ENCODE data around the gene EIF4E2.

EIF4E2 gene

GRCh38 chr2:232504438-232504837, 46.1 kb upstream of the EIF4E2 start:
- no peaks in the 10 kb centered on the region for H3K79me2 ChIP-seq (ENCODE audit: insufficient read depth, low read length)
- no peak overlapping the region for H2AFZ ChIP-seq (ENCODE audit: low read depth, low read length, severe bottlenecking)
- H3K4me3 ChIP-seq (ENCODE audit: insufficient read depth, low read length, poor library complexity, severe bottlenecking), result no peak overlapping the region
- no peaks in the 10 kb centered on the region for H3K9me2 ChIP-seq (replicated peaks; ENCODE audit: insufficient read depth, low read length)
- no peak overlapping the region for H3K4me2 ChIP-seq (ENCODE audit: low read depth, low read length, poor library complexity, severe bottlenecking)
- H3K9me3 ChIP-seq (ENCODE audit: insufficient read depth, low read length), result no peaks in the 10 kb centered on the region
- no peak overlapping the region for H3K27ac ChIP-seq (ENCODE audit: low read depth, low read length)
- no peaks in the 10 kb centered on the region for H4K20me1 ChIP-seq (ENCODE audit: low read depth, low read length)
- TF ChIP-seq EZH2phosphoT487 (conservative IDR thresholded peaks at IDR 0.05; ENCODE audit: low read length), result no peak
- TF ChIP-seq CTCF (IDR thresholded peaks at IDR 0.05; ENCODE audit: insufficient read depth, low read length, poor library complexity, severe bottlenecking), result no peak
- no peaks in the 10 kb centered on the region for H3F3A ChIP-seq (ENCODE audit: insufficient read depth)
- no peaks in the 10 kb centered on the region for H3K27me3 ChIP-seq (ENCODE audit: low read length)
- H3K9ac ChIP-seq (ENCODE audit: low read length), result no peak overlapping the region
- no peaks in the 10 kb centered on the region for H3K36me3 ChIP-seq (ENCODE audit: low read length)

DNA sequence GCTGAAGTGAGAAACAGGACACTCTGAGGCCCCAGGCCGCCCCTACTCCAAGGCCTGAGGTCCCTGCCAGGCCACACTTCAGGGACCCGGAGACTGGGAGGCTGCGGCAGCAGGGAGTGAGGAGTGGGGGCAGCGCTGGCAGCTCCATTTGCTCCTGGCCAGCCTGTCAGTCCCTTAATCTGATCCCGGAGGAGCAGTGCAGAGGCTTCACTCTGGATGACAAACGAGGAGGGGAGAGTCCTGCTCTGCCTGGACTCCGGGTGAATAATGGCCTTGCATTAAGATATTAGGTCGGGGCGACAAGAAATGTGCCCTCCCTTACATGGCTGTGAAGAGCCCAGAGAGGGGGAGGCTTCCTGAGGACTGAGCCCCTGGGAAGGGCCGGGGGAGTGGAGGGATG, 44.6 kb upstream of the EIF4E2 start:
- Histone ChIP-seq H4K20me1 (ENCODE audit: low read depth, low read length) (no peaks in the 10 kb centered on the region), H3K36me3 (ENCODE audit: low read length) (no peaks in the 10 kb centered on the region), H3K9me3 (ENCODE audit: insufficient read depth, low read length) (no peaks in the 10 kb centered on the region), H3K4me3 (ENCODE audit: insufficient read depth, low read length, poor library complexity, severe bottlenecking) (no peak overlapping the region), H3K4me2 (ENCODE audit: low read depth, low read length, poor library complexity, severe bottlenecking) (no peak overlapping the region), H2AFZ (ENCODE audit: low read depth, low read length, severe bottlenecking) (no peak overlapping the region), H3K27me3 (ENCODE audit: low read length) (no peaks in the 10 kb centered on the region), H3K27ac (ENCODE audit: low read depth, low read length) (no peak overlapping the region), H3K79me2 (ENCODE audit: insufficient read depth, low read length) (no peaks in the 10 kb centered on the region), H3F3A (ENCODE audit: insufficient read depth) (no peaks in the 10 kb centered on the region), H3K9ac (ENCODE audit: low read length) (no peak overlapping the region), H3K9me2 (replicated peaks; ENCODE audit: insufficient read depth, low read length) (no peaks in the 10 kb centered on the region)
- TF ChIP-seq EZH2phosphoT487 (conservative IDR thresholded peaks at IDR 0.05; ENCODE audit: low read length) (no peak), CTCF (IDR thresholded peaks at IDR 0.05; ENCODE audit: insufficient read depth, low read length, poor library complexity, severe bottlenecking) (no peak)

DNA sequence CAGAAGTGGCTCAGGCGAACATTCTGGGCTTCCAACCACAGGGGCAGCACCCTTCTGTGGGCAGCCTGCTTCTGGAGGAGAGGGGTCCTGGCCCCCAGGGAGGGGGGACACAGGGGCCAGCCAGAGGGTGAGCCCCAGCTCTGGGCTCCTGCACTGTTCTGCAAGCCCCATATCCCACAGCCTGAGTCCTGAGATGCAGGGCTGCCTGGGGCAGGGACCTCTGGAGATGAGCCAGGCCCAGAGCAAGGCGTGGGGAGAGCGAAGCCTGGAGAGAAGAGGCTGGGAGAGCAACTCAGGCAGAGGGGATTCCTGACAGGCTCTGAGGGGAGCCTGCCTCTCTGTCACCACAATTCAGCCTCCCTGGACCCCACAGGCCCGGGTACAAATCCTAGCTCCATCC, 43.8 kb upstream of the EIF4E2 start:
- TF ChIP-seq CTCF (IDR thresholded peaks at IDR 0.05; ENCODE audit: insufficient read depth, low read length, poor library complexity, severe bottlenecking) (no peak), EZH2phosphoT487 (conservative IDR thresholded peaks at IDR 0.05; ENCODE audit: low read length) (no peak)
- Histone ChIP-seq H4K20me1 (ENCODE audit: low read depth, low read length) (no peaks in the 10 kb centered on the region), H3K79me2 (ENCODE audit: insufficient read depth, low read length) (no peaks in the 10 kb centered on the region), H3K4me3 (ENCODE audit: insufficient read depth, low read length, poor library complexity, severe bottlenecking) (no peak overlapping the region), H3K36me3 (ENCODE audit: low read length) (no peaks in the 10 kb centered on the region), H3K9me3 (ENCODE audit: insufficient read depth, low read length) (no peaks in the 10 kb centered on the region), H3K9ac (ENCODE audit: low read length) (no peak overlapping the region), H2AFZ (ENCODE audit: low read depth, low read length, severe bottlenecking) (no peak overlapping the region), H3K4me2 (ENCODE audit: low read depth, low read length, poor library complexity, severe bottlenecking) (no peak overlapping the region), H3K27me3 (ENCODE audit: low read length) (no peaks in the 10 kb centered on the region), H3F3A (ENCODE audit: insufficient read depth) (no peaks in the 10 kb centered on the region), H3K9me2 (replicated peaks; ENCODE audit: insufficient read depth, low read length) (no peaks in the 10 kb centered on the region), H3K27ac (ENCODE audit: low read depth, low read length) (no peak overlapping the region)

- TF ChIP-seq CTCF (IDR thresholded peaks at IDR 0.05; ENCODE audit: insufficient read depth, low read length, poor library complexity, severe bottlenecking) (no peak), EZH2phosphoT487 (conservative IDR thresholded peaks at IDR 0.05; ENCODE audit: low read length) (no peak)
- H3K4me3 ChIP-seq (ENCODE audit: insufficient read depth, low read length, poor library complexity, severe bottlenecking), result no peak overlapping the region
- H3K9me2 ChIP-seq (replicated peaks; ENCODE audit: insufficient read depth, low read length), result no peaks in the 10 kb centered on the region
- no peaks in the 10 kb centered on the region for H3K27me3 ChIP-seq (ENCODE audit: low read length)
- H3K9me3 ChIP-seq (ENCODE audit: insufficient read depth, low read length), result no peaks in the 10 kb centered on the region
- no peak overlapping the region for H2AFZ ChIP-seq (ENCODE audit: low read depth, low read length, severe bottlenecking)
- H3K4me2 ChIP-seq (ENCODE audit: low read depth, low read length, poor library complexity, severe bottlenecking), result no peak overlapping the region
- no peak overlapping the region for H3K9ac ChIP-seq (ENCODE audit: low read length)
- no peaks in the 10 kb centered on the region for H4K20me1 ChIP-seq (ENCODE audit: low read depth, low read length)
- no peaks in the 10 kb centered on the region for H3K36me3 ChIP-seq (ENCODE audit: low read length)
- H3F3A ChIP-seq (ENCODE audit: insufficient read depth), result no peaks in the 10 kb centered on the region
- no peaks in the 10 kb centered on the region for H3K79me2 ChIP-seq (ENCODE audit: insufficient read depth, low read length)
- H3K27ac ChIP-seq (ENCODE audit: low read depth, low read length), result no peak overlapping the region
Observed at GRCh38 chr2:232508251-232508650, 42.2 kb upstream of the EIF4E2 start.

All from SU-DHL-6 (cell line).